ENCODE measurements around the gene EPN2. TPM values are rescaled to one million over a fixed set of nuclear protein-coding genes. Genes with fewer than 3 reads are reported as not detected.

The EPN2 gene
- total RNA-seq, 2 donors from 2014 or later: 8.4 to 13.4 TPM

DNA sequence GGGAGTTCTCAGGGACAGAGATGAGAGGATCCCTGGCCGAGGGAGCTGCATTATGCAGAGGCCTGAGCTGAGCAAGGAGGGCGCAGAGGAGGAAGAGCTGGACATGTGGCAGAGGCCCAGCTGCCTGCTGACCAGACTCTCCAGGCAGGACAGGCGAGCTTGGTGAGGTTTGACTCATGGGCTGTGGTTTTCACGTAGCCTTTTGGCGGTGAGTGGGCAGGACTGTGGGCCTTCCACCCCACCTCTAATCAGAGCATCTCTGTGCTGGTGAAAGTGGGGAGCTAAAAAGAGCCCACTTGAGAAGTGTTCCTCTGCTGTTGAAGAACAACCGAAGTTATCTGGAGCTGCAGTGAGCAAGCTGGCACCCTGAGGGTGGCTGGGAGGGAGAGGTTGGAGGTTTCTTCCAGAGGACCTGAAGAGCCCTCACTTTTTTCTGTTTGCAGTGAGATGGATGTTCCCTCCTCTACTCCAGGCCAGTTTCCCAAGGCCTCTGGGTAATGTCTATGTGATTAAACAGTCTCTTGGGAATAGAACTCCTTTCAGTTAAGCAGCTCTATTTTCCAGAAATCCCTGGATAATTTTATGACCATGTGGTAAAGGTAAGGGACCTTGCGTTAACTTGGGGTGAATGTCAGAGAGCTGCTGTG, 11.9 kb downstream of the EPN2 start:
- H3K36me3 Mint-ChIP-seq (ENCODE audit: low read depth): no peaks in the 10 kb centered on the region
- no peaks in the 10 kb centered on the region for H3K9me3 Mint-ChIP-seq
- no peak overlapping the region for H3K4me3 Mint-ChIP-seq
- peak; percentile 12 for ATAC-seq (replicated peaks)
- H3K27ac Mint-ChIP-seq: no peak overlapping the region
- peaks cover 6% of the 10 kb centered on the region for H3K4me1 Mint-ChIP-seq
- H3K27me3 Mint-ChIP-seq: peaks cover 8% of the 10 kb centered on the region

DNA sequence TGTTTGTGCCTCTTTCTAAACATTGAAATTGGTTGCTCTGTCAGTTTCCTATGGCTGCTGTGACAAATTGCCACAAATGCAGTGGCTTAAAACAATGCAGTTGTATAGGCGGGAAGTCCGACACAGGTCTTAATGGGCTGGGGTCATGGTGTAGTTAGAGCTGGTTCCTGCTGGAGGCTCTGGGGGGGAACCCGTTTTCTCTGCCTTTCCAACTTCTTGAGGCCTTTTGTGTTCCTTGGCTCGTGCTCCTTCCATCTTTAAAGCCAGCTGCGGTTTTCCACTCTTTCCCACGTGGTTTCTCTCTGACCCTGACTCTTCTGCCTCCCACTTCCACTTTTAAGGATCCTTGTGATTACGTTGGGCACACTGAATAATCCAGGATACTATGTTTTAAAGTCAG, 12.5 kb downstream of the EPN2 start:
- Mint-ChIP-seq H3K27ac (no peak overlapping the region), H3K9me3 (no peaks in the 10 kb centered on the region), H3K27me3 (peaks cover 9% of the 10 kb centered on the region), H3K36me3 (ENCODE audit: low read depth) (no peaks in the 10 kb centered on the region), H3K4me1 (peaks cover 8% of the 10 kb centered on the region), H3K4me3 (no peak overlapping the region)
- ATAC-seq (replicated peaks): no peak

DNA sequence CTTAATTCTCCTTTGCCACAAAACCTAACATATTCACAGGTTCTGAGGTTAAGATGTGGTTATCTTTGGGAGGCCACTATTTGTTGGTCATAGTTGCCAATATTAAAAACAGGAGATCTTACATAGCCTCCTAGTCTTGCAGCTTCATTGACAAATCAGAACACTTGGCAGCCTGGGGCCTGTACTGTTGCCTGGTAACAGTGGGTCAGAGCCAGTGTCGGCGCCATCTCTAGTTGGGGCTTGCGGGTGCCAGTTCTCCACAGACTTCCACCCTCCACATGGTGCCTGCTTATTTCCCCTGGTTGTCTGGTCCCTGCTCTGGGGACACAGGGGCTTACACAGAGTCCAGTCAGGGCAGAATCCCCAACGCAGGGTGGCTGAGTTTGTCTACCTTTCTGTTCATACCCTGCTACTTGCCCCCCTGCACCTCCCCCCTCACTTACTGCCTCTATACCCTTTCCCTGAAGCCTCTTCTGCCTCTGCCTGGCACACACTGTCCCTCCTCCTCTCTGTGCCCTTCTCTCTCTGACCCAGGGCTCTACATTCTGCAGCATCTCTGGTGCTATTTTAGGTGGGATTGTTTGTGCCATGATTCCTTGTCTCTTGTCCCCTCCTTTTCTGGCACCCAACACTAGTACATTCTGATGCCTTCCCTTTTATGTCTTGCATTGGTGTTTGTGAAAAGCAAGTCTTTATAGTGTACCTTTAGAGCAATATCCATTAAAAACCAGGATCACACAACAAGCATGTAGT, 13.4 kb downstream of the EPN2 start:
- Mint-ChIP-seq H3K27ac (no peak overlapping the region), H3K9me3 (no peaks in the 10 kb centered on the region), H3K36me3 (ENCODE audit: low read depth) (no peaks in the 10 kb centered on the region), H3K4me3 (no peak overlapping the region), H3K4me1 (peaks cover 12% of the 10 kb centered on the region), H3K27me3 (peaks cover 13% of the 10 kb centered on the region)
- ATAC-seq (replicated peaks): no peak

DNA sequence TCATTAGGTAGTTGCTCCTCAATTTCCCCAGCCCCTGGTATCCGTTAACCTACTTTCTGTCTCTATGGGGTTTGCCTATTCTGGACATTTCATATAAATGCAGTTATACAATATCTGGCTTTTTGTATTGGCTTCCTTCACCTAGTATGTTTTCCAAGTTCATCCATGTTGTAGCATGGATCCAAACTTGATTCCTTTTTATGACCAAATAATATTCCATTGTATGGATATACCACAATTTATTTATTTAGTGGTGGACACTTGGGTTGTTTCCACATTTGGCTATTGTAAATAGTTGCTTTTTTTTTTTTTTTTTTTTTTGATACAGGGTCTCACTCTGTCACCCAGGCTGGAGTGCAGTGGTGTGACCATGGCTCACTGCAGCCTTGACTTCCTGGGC, 15.9 kb downstream of the EPN2 start:
- Mint-ChIP-seq H3K9me3 (no peaks in the 10 kb centered on the region), H3K36me3 (ENCODE audit: low read depth) (no peaks in the 10 kb centered on the region), H3K27me3 (peaks cover 10% of the 10 kb centered on the region), H3K4me1 (peaks cover 12% of the 10 kb centered on the region), H3K27ac (no peak overlapping the region), H3K4me3 (no peak overlapping the region)
- no peak for ATAC-seq (replicated peaks)

DNA sequence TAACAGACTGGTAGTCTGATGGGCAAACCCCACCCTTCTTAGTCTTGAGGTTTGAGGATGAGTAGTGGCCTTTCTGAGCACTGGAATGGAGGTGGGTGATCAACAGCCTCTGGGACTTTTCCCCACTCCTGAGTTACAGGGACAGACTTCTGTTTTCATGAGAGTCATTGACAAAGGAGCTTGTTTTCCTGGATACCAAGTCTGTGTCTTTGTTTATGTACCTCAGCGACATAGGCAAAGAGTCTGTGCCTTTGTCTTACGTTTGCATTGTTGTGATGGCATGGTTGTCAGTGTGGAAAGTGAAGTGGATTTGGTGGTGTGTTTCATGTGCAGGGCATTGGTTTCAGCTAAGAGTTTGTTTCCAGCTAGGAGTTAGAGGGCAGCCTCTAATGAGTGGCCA, 17.5 kb downstream of the EPN2 start:
- no peaks in the 10 kb centered on the region for H3K9me3 Mint-ChIP-seq
- ATAC-seq (replicated peaks): no peak
- no peak overlapping the region for H3K27ac Mint-ChIP-seq
- H3K4me3 Mint-ChIP-seq: no peak overlapping the region
- H3K36me3 Mint-ChIP-seq (ENCODE audit: low read depth): no peaks in the 10 kb centered on the region
- H3K27me3 Mint-ChIP-seq: peaks cover 12% of the 10 kb centered on the region
- peaks cover 12% of the 10 kb centered on the region for H3K4me1 Mint-ChIP-seq

GRCh38 chr17:19255279-19255678, 18.1 kb downstream of the EPN2 start:
- H3K4me3 Mint-ChIP-seq: no peak overlapping the region
- ATAC-seq (replicated peaks): no peak
- H3K27ac Mint-ChIP-seq: no peak overlapping the region
- peaks cover 17% of the 10 kb centered on the region for H3K27me3 Mint-ChIP-seq
- no peaks in the 10 kb centered on the region for H3K9me3 Mint-ChIP-seq
- H3K4me1 Mint-ChIP-seq: peaks cover 12% of the 10 kb centered on the region
- no peaks in the 10 kb centered on the region for H3K36me3 Mint-ChIP-seq (ENCODE audit: low read depth)

- peaks cover 6% of the 10 kb centered on the region for H3K4me1 Mint-ChIP-seq
- no peak for ATAC-seq (replicated peaks)
- no peak overlapping the region for H3K4me3 Mint-ChIP-seq
- H3K27me3 Mint-ChIP-seq: peaks cover 13% of the 10 kb centered on the region
- no peaks in the 10 kb centered on the region for H3K36me3 Mint-ChIP-seq (ENCODE audit: low read depth)
- H3K9me3 Mint-ChIP-seq: no peaks in the 10 kb centered on the region
- H3K27ac Mint-ChIP-seq: no peak overlapping the region
Measured at GRCh38 chr17:19258371-19258770, 21.2 kb downstream of the EPN2 start.

GRCh38 chr17:19260958-19261357, 23.8 kb downstream of the EPN2 start:
- Mint-ChIP-seq H3K9me3 (no peaks in the 10 kb centered on the region), H3K36me3 (ENCODE audit: low read depth) (no peaks in the 10 kb centered on the region), H3K4me1 (peaks cover 9% of the 10 kb centered on the region), H3K27me3 (peaks cover 16% of the 10 kb centered on the region), H3K27ac (no peak overlapping the region), H3K4me3 (no peak overlapping the region)
- no peak for ATAC-seq (replicated peaks)

GRCh38 chr17:19261426-19261825, 24.3 kb downstream of the EPN2 start:
- no peak for ATAC-seq (replicated peaks)
- no peaks in the 10 kb centered on the region for H3K9me3 Mint-ChIP-seq
- peaks cover 11% of the 10 kb centered on the region for H3K4me1 Mint-ChIP-seq
- H3K27ac Mint-ChIP-seq: no peak overlapping the region
- no peak overlapping the region for H3K4me3 Mint-ChIP-seq
- no peaks in the 10 kb centered on the region for H3K36me3 Mint-ChIP-seq (ENCODE audit: low read depth)
- peaks cover 18% of the 10 kb centered on the region for H3K27me3 Mint-ChIP-seq

- Mint-ChIP-seq H3K4me3 (peak overlapping the region; percentile 40), H3K27me3 (peaks cover 18% of the 10 kb centered on the region), H3K27ac (peak overlapping the region; percentile 78), H3K36me3 (ENCODE audit: low read depth) (no peaks in the 10 kb centered on the region), H3K9me3 (no peaks in the 10 kb centered on the region), H3K4me1 (peaks cover 11% of the 10 kb centered on the region)
- peak; percentile 89 for ATAC-seq (replicated peaks)
Measured at GRCh38 chr17:19262650-19263631, 25.8 kb downstream of the EPN2 start.

DNA sequence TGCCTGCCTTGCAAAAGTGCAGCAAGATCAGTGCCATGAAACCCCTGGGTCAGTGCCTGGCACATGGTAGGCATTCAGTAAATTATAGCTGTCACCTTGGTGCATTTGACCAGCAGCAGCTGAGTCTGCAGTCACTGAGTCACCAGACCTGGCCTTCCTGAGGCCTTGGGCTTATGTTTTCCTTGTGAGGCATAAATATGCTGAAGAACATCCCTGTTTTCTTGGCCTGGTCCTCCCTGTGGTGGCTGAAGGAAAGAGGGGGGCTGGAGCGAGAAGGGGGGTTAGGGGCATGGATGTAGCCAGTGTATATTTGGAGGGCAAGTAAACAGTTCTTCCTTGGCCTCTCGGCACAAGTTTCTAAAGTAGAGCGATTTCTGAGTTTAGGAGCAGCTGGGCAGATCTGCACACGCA, 26.5 kb downstream of the EPN2 start:
- H3K4me1 Mint-ChIP-seq: peaks cover 11% of the 10 kb centered on the region
- H3K27me3 Mint-ChIP-seq: peaks cover 18% of the 10 kb centered on the region
- H3K4me3 Mint-ChIP-seq: peak overlapping the region; percentile 40
- H3K36me3 Mint-ChIP-seq (ENCODE audit: low read depth): no peaks in the 10 kb centered on the region
- peak overlapping the region; percentile 78 for H3K27ac Mint-ChIP-seq
- ATAC-seq (replicated peaks): no peak
- H3K9me3 Mint-ChIP-seq: no peaks in the 10 kb centered on the region

DNA sequence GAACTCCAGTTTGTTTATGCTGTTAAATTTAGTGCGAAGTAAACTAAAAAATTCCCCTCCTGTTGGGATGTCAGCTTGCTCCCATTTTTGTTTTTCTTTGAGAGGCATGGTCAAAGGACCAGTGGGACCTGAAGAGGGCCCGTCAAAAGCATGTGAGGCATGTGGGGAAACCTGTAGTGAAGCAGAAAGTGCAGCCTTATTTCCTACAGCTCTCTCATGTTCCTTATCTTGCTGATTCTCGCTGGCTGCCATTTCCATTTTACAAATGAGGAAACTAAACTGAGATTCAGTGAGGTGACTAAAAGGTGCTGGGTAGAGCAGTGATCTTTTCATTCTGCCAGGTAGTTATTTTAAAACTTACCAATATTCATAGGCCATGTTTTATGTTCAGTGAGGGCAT, 27.1 kb downstream of the EPN2 start:
- Mint-ChIP-seq H3K27me3 (peaks cover 21% of the 10 kb centered on the region), H3K4me3 (no peak overlapping the region), H3K27ac (peak overlapping the region; percentile 52), H3K36me3 (ENCODE audit: low read depth) (no peaks in the 10 kb centered on the region), H3K9me3 (no peaks in the 10 kb centered on the region), H3K4me1 (peaks cover 11% of the 10 kb centered on the region)
- no peak for ATAC-seq (replicated peaks)

GRCh38 chr17:19264681-19265080, 27.5 kb downstream of the EPN2 start:
- Mint-ChIP-seq H3K9me3 (no peaks in the 10 kb centered on the region), H3K36me3 (ENCODE audit: low read depth) (no peaks in the 10 kb centered on the region), H3K4me3 (no peak overlapping the region), H3K27me3 (peaks cover 19% of the 10 kb centered on the region), H3K4me1 (peaks cover 11% of the 10 kb centered on the region), H3K27ac (peak overlapping the region; percentile 52)
- no peak for ATAC-seq (replicated peaks)

GRCh38 chr17:19265755-19266154, 28.6 kb downstream of the EPN2 start:
- H3K36me3 Mint-ChIP-seq (ENCODE audit: low read depth): no peaks in the 10 kb centered on the region
- H3K27ac Mint-ChIP-seq: no peak overlapping the region
- peaks cover 13% of the 10 kb centered on the region for H3K27me3 Mint-ChIP-seq
- H3K9me3 Mint-ChIP-seq: no peaks in the 10 kb centered on the region
- ATAC-seq (replicated peaks): no peak
- peaks cover 11% of the 10 kb centered on the region for H3K4me1 Mint-ChIP-seq
- H3K4me3 Mint-ChIP-seq: no peak overlapping the region
